ENCODE results near the gene KIZ. TPM values are rescaled to one million over a fixed set of nuclear protein-coding genes. Genes with fewer than 3 reads are reported as not detected.

KIZ gene
- total RNA-seq, 4 donors from 2014 or later, result 46.7 to 73.0 (median 48.6) TPM

GRCh38 chr20:21157006-21157405 lies 31.1 kb downstream of the KIZ start:
- peaks cover 5 to 8% of the 10 kb centered on the region in 2 donors for H3K36me3 ChIP-seq
- H3K4me1 ChIP-seq, result no peaks in the 10 kb centered on the region
- H3K9me3 ChIP-seq, result no peaks in the 10 kb centered on the region
- no peak overlapping the region for H3K4me3 ChIP-seq (replicated peaks in 1 of 3)
- intact Hi-C loops (cut with DNase I), result no loop called here
- no peak overlapping the region for H3K27ac ChIP-seq
- DNase-seq, result no peak
- WGBS, 2 donors, result 95 to 96% methylated on average over 4 of the region's 4 CpGs
- no peak for TF ChIP-seq CTCF (IDR thresholded peaks at IDR 0.05)
- no peak for TF ChIP-seq POLR2A (IDR thresholded peaks at IDR 0.05)
- H3K27me3 ChIP-seq, result no peaks in the 10 kb centered on the region

- WGBS, 2 donors, result 94 to 95% methylated on average over 6 of the region's 6 CpGs
- peaks cover 8 to 19% of the 10 kb centered on the region in 2 donors for H3K36me3 ChIP-seq
- no peak overlapping the region for H3K4me3 ChIP-seq (replicated peaks in 1 of 3)
- H3K9me3 ChIP-seq, result no peaks in the 10 kb centered on the region
- intact Hi-C loops (cut with DNase I), result no loop called here
- no peak for DNase-seq
- H3K4me1 ChIP-seq, result no peaks in the 10 kb centered on the region
- no peak overlapping the region for H3K27ac ChIP-seq
- no peaks in the 10 kb centered on the region for H3K27me3 ChIP-seq
- TF ChIP-seq CTCF (IDR thresholded peaks at IDR 0.05), result no peak
- TF ChIP-seq POLR2A (IDR thresholded peaks at IDR 0.05), result no peak
Measured at GRCh38 chr20:21159658-21160380, 33.9 kb downstream of the KIZ start.

GRCh38 chr20:21161926-21162325 lies 36.0 kb downstream of the KIZ start:
- Histone ChIP-seq H3K27ac (no peak overlapping the region), H3K36me3 (peaks cover 8 to 19% of the 10 kb centered on the region in 2 donors), H3K4me3 (replicated peaks in 1 of 3) (no peak overlapping the region), H3K27me3 (no peaks in the 10 kb centered on the region), H3K9me3 (no peaks in the 10 kb centered on the region), H3K4me1 (no peaks in the 10 kb centered on the region)
- WGBS, 2 donors, result 96 to 97% methylated on average over 5 of the region's 5 CpGs
- TF ChIP-seq CTCF (IDR thresholded peaks at IDR 0.05) (no peak), POLR2A (IDR thresholded peaks at IDR 0.05) (no peak)
- no peak for DNase-seq
- intact Hi-C loops (cut with DNase I), result no loop called here

- H3K9me3 ChIP-seq, result no peaks in the 10 kb centered on the region
- H3K4me1 ChIP-seq, result no peaks in the 10 kb centered on the region
- WGBS, 2 donors, result 87 to 92% methylated on average over 3 of the region's 3 CpGs
- no peaks in the 10 kb centered on the region for H3K27me3 ChIP-seq
- H3K36me3 ChIP-seq, result peaks cover 8 to 19% of the 10 kb centered on the region in 2 donors
- H3K4me3 ChIP-seq (replicated peaks in 1 of 3), result no peak overlapping the region
- intact Hi-C loops (cut with DNase I), result no loop called here
- H3K27ac ChIP-seq, result no peak overlapping the region
- TF ChIP-seq CTCF (IDR thresholded peaks at IDR 0.05) (no peak), POLR2A (IDR thresholded peaks at IDR 0.05) (no peak)
- DNase-seq, result no peak
Measured at GRCh38 chr20:21162631-21163030, 36.7 kb downstream of the KIZ start.

GRCh38 chr20:21166801-21167200 lies 40.9 kb downstream of the KIZ start:
- DNase-seq, result no peak
- WGBS, 2 donors, result 83 to 100% methylated on average over 2 of the region's 2 CpGs
- intact Hi-C loops (cut with DNase I), result no loop called here
- no peak for TF ChIP-seq CTCF (IDR thresholded peaks at IDR 0.05)
- no peak for TF ChIP-seq POLR2A (IDR thresholded peaks at IDR 0.05)
- Histone ChIP-seq H3K9me3 (no peaks in the 10 kb centered on the region), H3K4me1 (no peaks in the 10 kb centered on the region), H3K27ac (no peak overlapping the region), H3K36me3 (peaks cover 5 to 13% of the 10 kb centered on the region in 2 donors), H3K4me3 (replicated peaks in 1 of 3) (no peak overlapping the region), H3K27me3 (no peaks in the 10 kb centered on the region)
